ENCODE measurements around the gene HIF3A. TPM values are rescaled to one million over a fixed set of nuclear protein-coding genes. Genes with fewer than 3 reads are reported as not detected.
"Not testable (repeated sequence)": the region's sequence is repeated elsewhere in the genome, so short reads cannot be mapped to it uniquely, and the experiment has no call there.

HIF3A gene
- total RNA-seq, 2 experiments from 2014 or later, result not detected

GRCh38 chr19:46271481-46272197 lies 25.2 kb upstream of the HIF3A start:
- Mint-ChIP-seq H3K4me1 (ENCODE audit: low read depth) (no peaks in the 10 kb centered on the region), H3K4me3 (no peak overlapping the region), H3K27me3 (ENCODE audit: low read depth) (peaks cover 38% of the 10 kb centered on the region), H3K27ac (no peak overlapping the region), H3K36me3 (ENCODE audit: low read depth) (no peaks in the 10 kb centered on the region), H3K9me3 (ENCODE audit: insufficient read depth) (no peaks in the 10 kb centered on the region)
- POLR2A ChIA-PET, result no interaction called here
- CTCF ChIA-PET, result no interaction called here
- no peak for DNase-seq
- ATAC-seq, result no peak

DNA sequence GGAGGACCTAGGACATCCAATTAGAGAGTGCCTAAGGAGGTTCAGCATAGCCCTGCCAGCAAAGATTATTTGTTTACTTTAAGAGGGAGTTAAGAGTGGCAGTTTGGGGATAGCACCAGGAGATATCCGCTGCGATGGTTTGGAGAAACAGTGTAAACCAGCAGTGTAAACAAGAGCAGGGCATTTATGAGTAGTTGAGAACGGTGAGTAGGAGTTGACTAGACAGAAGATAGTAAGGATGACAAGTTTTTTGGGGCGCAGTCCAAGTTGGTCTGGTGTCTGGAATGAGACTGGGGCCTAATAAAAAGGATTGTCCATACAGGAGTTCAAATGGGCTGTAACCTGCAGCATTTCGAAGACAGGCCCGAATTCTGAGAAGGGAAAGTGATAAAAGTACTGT lies 22.9 kb upstream of the HIF3A start:
- peaks cover 41% of the 10 kb centered on the region for H3K27me3 Mint-ChIP-seq (ENCODE audit: low read depth)
- H3K36me3 Mint-ChIP-seq (ENCODE audit: low read depth); DNase-seq; ATAC-seq; H3K4me1 Mint-ChIP-seq (ENCODE audit: low read depth); POLR2A ChIA-PET; H3K4me3 Mint-ChIP-seq; H3K27ac Mint-ChIP-seq; CTCF ChIA-PET; H3K9me3 Mint-ChIP-seq (ENCODE audit: insufficient read depth): not testable (repeated sequence)

DNA sequence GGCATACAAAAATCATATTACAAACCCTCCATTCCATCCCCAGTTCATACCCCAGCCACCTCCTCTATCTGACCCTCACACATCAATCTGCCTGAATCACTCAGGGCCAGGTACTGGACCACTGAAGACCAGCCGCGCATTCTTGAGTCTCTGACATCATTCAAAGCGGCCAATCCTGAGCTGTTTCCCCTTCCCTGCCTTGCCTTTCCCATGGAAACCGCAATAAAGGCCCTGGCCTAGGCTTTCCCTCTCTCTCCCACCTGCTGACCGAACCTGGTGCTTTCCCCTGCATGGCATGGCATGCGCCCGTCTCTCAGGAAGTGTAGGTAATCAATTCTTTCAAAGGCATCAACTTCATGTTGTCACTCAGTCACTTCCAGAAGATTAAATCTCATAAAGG lies 17.7 kb upstream of the HIF3A start:
- ATAC-seq (no peak), DNase-seq (no peak)
- H3K9me3 Mint-ChIP-seq (ENCODE audit: insufficient read depth), result no peaks in the 10 kb centered on the region
- H3K36me3 Mint-ChIP-seq (ENCODE audit: low read depth), result no peaks in the 10 kb centered on the region
- no peak overlapping the region for H3K27ac Mint-ChIP-seq
- CTCF ChIA-PET, result interaction anchor here (1.3 to 2.6 kb wide), 5 partner anchors 11 to 243 kb away, joined by 4 to 17 read pairs (median 7); no protein-coding TSS in a partner anchor
- peaks cover 18% of the 10 kb centered on the region for H3K27me3 Mint-ChIP-seq (ENCODE audit: low read depth)
- no peak overlapping the region for H3K4me3 Mint-ChIP-seq
- H3K4me1 Mint-ChIP-seq (ENCODE audit: low read depth), result no peaks in the 10 kb centered on the region
- POLR2A ChIA-PET, result no interaction called here

DNA sequence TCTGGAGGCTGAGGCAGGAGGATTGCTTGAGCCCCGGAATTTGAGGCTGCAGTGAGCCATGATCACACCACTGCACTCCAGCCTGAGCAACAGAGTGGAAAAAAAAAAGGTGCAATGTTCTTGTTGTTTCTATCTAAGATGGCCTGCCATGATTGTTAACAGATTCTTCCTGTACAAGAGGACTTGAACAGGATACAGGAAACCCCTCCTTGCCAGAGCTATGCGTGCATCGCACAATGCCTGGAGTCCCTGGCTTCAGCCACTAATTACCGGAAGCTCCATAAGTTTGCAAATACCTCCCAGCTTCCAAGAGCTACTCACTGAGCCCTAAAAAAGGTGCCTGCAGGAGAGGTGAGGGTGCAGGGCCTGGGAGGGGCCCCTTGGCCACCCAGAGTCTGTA lies 13.1 kb upstream of the HIF3A start:
- ChIA-PET POLR2A (no interaction called here), CTCF (no interaction called here)
- no peak for DNase-seq
- Mint-ChIP-seq H3K4me1 (ENCODE audit: low read depth) (no peaks in the 10 kb centered on the region), H3K9me3 (ENCODE audit: insufficient read depth) (no peaks in the 10 kb centered on the region), H3K36me3 (ENCODE audit: low read depth) (no peaks in the 10 kb centered on the region), H3K27ac (no peak overlapping the region), H3K27me3 (ENCODE audit: low read depth) (peaks cover 5% of the 10 kb centered on the region), H3K4me3 (no peak overlapping the region)
- ATAC-seq, result no peak

DNA sequence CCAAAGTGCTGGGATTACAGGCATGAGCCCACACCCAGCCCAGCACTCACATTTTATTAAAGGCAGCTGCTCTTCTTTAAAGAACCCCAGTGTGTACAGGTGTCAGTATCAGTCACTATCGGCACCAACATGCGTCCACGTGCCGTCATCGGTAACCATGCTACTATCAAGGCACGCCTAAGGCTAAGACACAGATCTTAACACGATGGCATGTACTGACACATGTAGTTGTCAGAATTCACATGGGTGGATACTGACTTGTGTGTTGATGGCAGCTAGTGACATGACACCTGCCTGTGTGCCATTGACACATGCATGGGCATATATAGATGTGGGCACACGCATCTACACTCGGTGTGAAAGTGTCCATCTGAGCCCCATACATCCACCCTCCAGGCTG lies 12.2 kb upstream of the HIF3A start:
- CTCF ChIA-PET, result no interaction called here
- H3K4me1 Mint-ChIP-seq (ENCODE audit: low read depth), result peaks cover 6% of the 10 kb centered on the region
- DNase-seq, result no peak
- H3K36me3 Mint-ChIP-seq (ENCODE audit: low read depth), result no peaks in the 10 kb centered on the region
- POLR2A ChIA-PET, result no interaction called here
- H3K27me3 Mint-ChIP-seq (ENCODE audit: low read depth), result no peaks in the 10 kb centered on the region
- H3K4me3 Mint-ChIP-seq, result no peak overlapping the region
- ATAC-seq, result no peak
- H3K27ac Mint-ChIP-seq, result no peak overlapping the region
- H3K9me3 Mint-ChIP-seq (ENCODE audit: insufficient read depth), result no peaks in the 10 kb centered on the region

GRCh38 chr19:46287585-46287984 lies 9.3 kb upstream of the HIF3A start:
- no peak for ATAC-seq

GRCh38 chr19:46288896-46289588 lies 7.8 kb upstream of the HIF3A start:
- Mint-ChIP-seq H3K9me3 (ENCODE audit: insufficient read depth) (no peaks in the 10 kb centered on the region), H3K4me3 (no peak overlapping the region), H3K27ac (no peak overlapping the region), H3K4me1 (ENCODE audit: low read depth) (peaks cover 11% of the 10 kb centered on the region), H3K36me3 (ENCODE audit: low read depth) (peaks cover 5% of the 10 kb centered on the region), H3K27me3 (ENCODE audit: low read depth) (no peaks in the 10 kb centered on the region)
- ATAC-seq (no peak), DNase-seq (no peak)
- ChIA-PET CTCF (no interaction called here), POLR2A (no interaction called here)

More at GRCh38 chr19:46287585-46287984, 9.3 kb upstream of the HIF3A start:
- H3K4me1 Mint-ChIP-seq (ENCODE audit: low read depth), result peaks cover 11% of the 10 kb centered on the region
- ChIA-PET CTCF (no interaction called here), POLR2A (no interaction called here)
- no peak for DNase-seq
- no peaks in the 10 kb centered on the region for H3K27me3 Mint-ChIP-seq (ENCODE audit: low read depth)
- no peak overlapping the region for H3K4me3 Mint-ChIP-seq
- H3K36me3 Mint-ChIP-seq (ENCODE audit: low read depth), result peaks cover 5% of the 10 kb centered on the region
- no peak overlapping the region for H3K27ac Mint-ChIP-seq
- H3K9me3 Mint-ChIP-seq (ENCODE audit: insufficient read depth), result no peaks in the 10 kb centered on the region

DNA sequence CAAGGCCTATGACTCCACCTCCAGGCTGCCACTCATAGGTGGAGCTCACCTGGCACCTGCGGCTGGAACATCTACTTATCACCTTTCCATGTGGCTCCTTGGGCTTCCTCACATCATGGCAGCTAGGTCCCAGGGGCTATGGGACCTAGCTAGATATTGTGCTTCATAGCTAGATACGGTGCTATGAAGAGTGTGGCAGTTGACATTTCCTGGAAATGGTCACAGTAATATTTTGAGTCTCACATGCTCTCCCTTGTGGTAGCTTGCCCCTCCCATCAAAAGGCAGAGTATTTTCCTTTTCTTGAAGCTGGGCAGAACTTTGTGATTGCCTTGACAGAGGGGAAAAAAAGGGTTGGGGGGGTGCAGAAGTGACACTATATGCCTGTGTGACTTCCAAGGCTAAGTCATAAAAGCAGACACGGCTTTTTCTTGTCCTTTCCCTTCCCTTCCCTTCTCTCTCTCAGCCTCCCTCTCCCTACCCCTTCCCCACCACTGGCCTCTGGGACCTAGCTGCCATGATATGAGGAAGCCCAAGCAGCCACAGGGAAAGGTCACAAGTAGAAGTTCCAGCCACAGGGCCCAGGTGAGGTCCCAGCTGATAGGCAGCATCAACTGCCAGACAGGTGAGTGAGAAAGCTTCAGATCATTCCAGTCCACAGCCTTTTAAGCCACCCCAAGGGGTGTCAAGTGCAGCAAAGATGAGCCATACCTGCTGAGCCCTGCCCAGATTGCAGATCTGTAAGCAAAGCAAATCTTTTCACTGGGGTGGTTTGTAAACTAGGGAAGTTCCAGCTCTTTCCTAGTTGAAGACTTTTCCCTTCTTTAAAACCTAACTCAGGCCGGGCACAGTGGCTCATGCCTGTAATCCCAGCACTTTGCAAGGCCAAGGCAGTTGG lies 6.9 kb upstream of the HIF3A start:
- ChIA-PET POLR2A (no interaction called here), CTCF (interaction anchor here (1.0 to 1.2 kb wide), 2 partner anchors 9 to 10 kb away, joined by 4 to 5 read pairs; no protein-coding TSS in a partner anchor)
- Mint-ChIP-seq H3K4me1 (ENCODE audit: low read depth) (peaks cover 11% of the 10 kb centered on the region), H3K27ac (peak overlapping the region; percentile 30), H3K36me3 (ENCODE audit: low read depth) (peaks cover 5% of the 10 kb centered on the region), H3K9me3 (ENCODE audit: insufficient read depth) (no peaks in the 10 kb centered on the region), H3K27me3 (ENCODE audit: low read depth) (peaks cover 3% of the 10 kb centered on the region), H3K4me3 (no peak overlapping the region)
- ATAC-seq (no peak), DNase-seq (no peak)

GRCh38 chr19:46291829-46292228 lies 5.0 kb upstream of the HIF3A start:
- no peaks in the 10 kb centered on the region for H3K9me3 Mint-ChIP-seq (ENCODE audit: insufficient read depth)
- peaks cover 16% of the 10 kb centered on the region for H3K27me3 Mint-ChIP-seq (ENCODE audit: low read depth)
- H3K4me1 Mint-ChIP-seq (ENCODE audit: low read depth), result peaks cover 11% of the 10 kb centered on the region
- ATAC-seq (no peak), DNase-seq (no peak)
- CTCF ChIA-PET, result no interaction called here
- H3K36me3 Mint-ChIP-seq (ENCODE audit: low read depth), result peaks cover 5% of the 10 kb centered on the region
- POLR2A ChIA-PET, result no interaction called here
- no peak overlapping the region for H3K4me3 Mint-ChIP-seq
- H3K27ac Mint-ChIP-seq, result no peak overlapping the region

DNA sequence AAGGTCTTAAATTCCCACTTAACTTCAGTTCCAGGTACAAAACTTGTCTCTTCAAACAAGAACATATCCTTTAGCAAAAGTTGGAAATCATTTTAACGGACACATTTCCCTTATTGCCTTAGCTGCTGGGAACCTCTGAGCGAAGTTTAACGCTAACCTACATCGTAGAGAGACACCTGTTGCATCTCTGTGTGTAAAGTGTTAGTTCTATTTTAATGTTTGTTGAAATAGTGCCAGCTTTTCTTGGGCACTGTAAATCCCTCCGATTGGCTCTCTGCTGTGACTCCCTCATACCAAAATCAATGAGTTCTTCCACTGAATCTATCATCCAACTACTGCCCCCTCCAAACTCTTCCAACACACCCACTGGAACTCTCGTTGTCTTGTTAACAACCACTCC lies 2.3 kb upstream of the HIF3A start:
- ATAC-seq, result no peak
- Mint-ChIP-seq H3K36me3 (ENCODE audit: low read depth) (peaks cover 5% of the 10 kb centered on the region), H3K4me3 (no peak overlapping the region), H3K27ac (no peak overlapping the region), H3K27me3 (ENCODE audit: low read depth) (peaks cover 19% of the 10 kb centered on the region), H3K4me1 (ENCODE audit: low read depth) (peaks cover 7% of the 10 kb centered on the region), H3K9me3 (ENCODE audit: insufficient read depth) (no peaks in the 10 kb centered on the region)
- ChIA-PET CTCF (interaction anchor here (2.0 kb wide), 1 partner anchor 14 kb away, joined by 5 read pairs; no protein-coding TSS in a partner anchor), POLR2A (no interaction called here)
- no peak for DNase-seq

- H3K4me1 Mint-ChIP-seq (ENCODE audit: low read depth), result no peaks in the 10 kb centered on the region
- H3K4me3 Mint-ChIP-seq, result no peak overlapping the region
- ChIA-PET CTCF (interaction anchor here (1.4 kb wide), 1 partner anchor 14 kb away, joined by 5 read pairs; no protein-coding TSS in a partner anchor), POLR2A (no interaction called here)
- DNase-seq (no peak), ATAC-seq (no peak)
- H3K27ac Mint-ChIP-seq, result no peak overlapping the region
- no peaks in the 10 kb centered on the region for H3K36me3 Mint-ChIP-seq (ENCODE audit: low read depth)
- no peaks in the 10 kb centered on the region for H3K9me3 Mint-ChIP-seq (ENCODE audit: insufficient read depth)
- H3K27me3 Mint-ChIP-seq (ENCODE audit: low read depth), result peaks cover 19% of the 10 kb centered on the region
Observed at GRCh38 chr19:46295401-46296201, 1.2 kb upstream of the HIF3A start.

Measured in activated CD8-positive, alpha-beta T cell treated with anti-CD3 and anti-CD28 coated beads, Interleukin-2, amount 10 ng/mL, durations not matched to agents 7 days and 5 days (primary cell).